AG04450 (cell line): Measurements from ENCODE around the gene TIRAP. TPM values are rescaled to one million over a fixed set of nuclear protein-coding genes. Genes with fewer than 3 reads are reported as not detected.

Experiments used
- CTCF ChIA-PET: fragments of 300-600, 350-600 bp; formaldehyde crosslinking; extraction: SDS; loops from one replicate; lab custom pipeline; 2022; ENCODE audit warnings: antibody characterized with exemption, inconsistent platforms; lab: Charles Lee
- POLR2A ChIA-PET: fragments of 350-600 bp; formaldehyde crosslinking; extraction: SDS; loops from one replicate; lab custom pipeline; 2021; ENCODE audit warnings: antibody characterized with exemption, inconsistent platforms; lab: Yijun Ruan, JAX
- DNase-seq: peaks from one replicate; pipeline ENCODE4 v3.0.0-alpha.2; 2011; ENCODE audit warnings: low read depth, low spot score
- H3K27ac ChIP-seq: one replicate; pipeline ENCODE4 v1.5.1; 2012; ENCODE audit warnings: low read depth, low read length, control low read depth
- H3K27me3 ChIP-seq: one replicate; pipeline ENCODE4 v1.6.0; 2012; ENCODE audit warnings: low read length; ENCODE audit not compliant: control insufficient read depth, insufficient read depth
- H3K4me3 ChIP-seq: 2 replicates; pipeline ENCODE4 v1.5.1; 2011; ENCODE audit warnings: mild to moderate bottlenecking, low read depth, low read length, control low read depth
- H3K9me3 ChIP-seq: 2 replicates; pipeline ENCODE4 v1.5.1; 2012; ENCODE audit warnings: low read length; ENCODE audit not compliant: control insufficient read depth, insufficient read depth
- CTCF ChIP-seq: IDR thresholded peaks from 2 replicates; pipeline ENCODE4 v1.5.1; 2011; ENCODE audit warnings: low read depth, low read length, control low read depth, inconsistent platforms
- polyA plus RNA-seq: library from polyadenylated mRNA; depleted of rRNA; stranded (reverse); fragments of >200 nt; gene quantifications from 2 replicates; pipeline ENCODE4 v1.2.3, GENCODE V29; 2011

TIRAP gene
- polyA plus RNA-seq, 1 experiment: 4.9 TPM

GRCh38 chr11:126327281-126328000, 44.5 kb downstream of the TIRAP start:
- no peak for DNase-seq
- CTCF ChIA-PET: interaction anchor here (0.7 kb wide), 1 partner anchor 17 kb away, joined by 3 read pairs; no protein-coding TSS in a partner anchor
- no peak overlapping the region for H3K27ac ChIP-seq
- H3K4me3 ChIP-seq: no peak overlapping the region
- POLR2A ChIA-PET: no interaction called here
- H3K27me3 ChIP-seq: no peaks in the 10 kb centered on the region
- no peak for TF ChIP-seq CTCF
- H3K9me3 ChIP-seq: no peaks in the 10 kb centered on the region

- no peak overlapping the region for H3K27ac ChIP-seq
- DNase-seq: no peak
- CTCF ChIA-PET: interaction anchor here (0.7 kb wide), 1 partner anchor 18 kb away, joined by 3 read pairs; no protein-coding TSS in a partner anchor
- no peaks in the 10 kb centered on the region for H3K9me3 ChIP-seq
- no peaks in the 10 kb centered on the region for H3K27me3 ChIP-seq
- no peak for TF ChIP-seq CTCF
- no peak overlapping the region for H3K4me3 ChIP-seq
- POLR2A ChIA-PET: no interaction called here
Observed at GRCh38 chr11:126328001-126328390, 45.1 kb downstream of the TIRAP start.

- POLR2A ChIA-PET: no interaction called here
- Histone ChIP-seq H3K27ac (no peak overlapping the region), H3K9me3 (no peaks in the 10 kb centered on the region), H3K4me3 (no peak overlapping the region), H3K27me3 (no peaks in the 10 kb centered on the region)
- DNase-seq: no peak
- TF ChIP-seq CTCF: no peak
- CTCF ChIA-PET: interaction anchor here (0.7 kb wide), 2 partner anchors 18 to 152 kb away, joined by 3 read pairs; no protein-coding TSS in a partner anchor
Observed at GRCh38 chr11:126328444-126328843, 45.6 kb downstream of the TIRAP start.

- TF ChIP-seq CTCF: no peak
- no peak for DNase-seq
- H3K27ac ChIP-seq: no peak overlapping the region
- CTCF ChIA-PET: interaction anchor here (0.7 to 1.0 kb wide), 2 partner anchors 18 to 151 kb away, joined by 3 read pairs; no protein-coding TSS in a partner anchor
- H3K4me3 ChIP-seq: no peak overlapping the region
- POLR2A ChIA-PET: no interaction called here
- H3K9me3 ChIP-seq: no peaks in the 10 kb centered on the region
- H3K27me3 ChIP-seq: no peaks in the 10 kb centered on the region
Observed at GRCh38 chr11:126328938-126329643, 46.2 kb downstream of the TIRAP start.
